IMR-90 (cell line): Measurements from ENCODE around the gene RAD52. TPM values are rescaled to one million over a fixed set of nuclear protein-coding genes. Genes with fewer than 3 reads are reported as not detected.

Experiments
- ATAC-seq: fragments of 200-7000 bp; cut with Tn5 transposase; 2 replicates; pipeline ENCODE4 v1.9.1; 2020; ENCODE audit warnings: low read depth, mild to moderate bottlenecking, moderate library complexity
- BruUV-seq: library from RNA; stranded (reverse); fragments of 400-500 nt; replicated peaks from 2 replicates; lab custom pipeline; 2021; lab: Mats Ljungman, UMichigan
- CTCF ChIA-PET: fragments of 300-600 bp; formaldehyde crosslinking; extraction: SDS; loops from one replicate; lab custom pipeline; 2021; ENCODE audit warnings: antibody characterized with exemption; lab: Yijun Ruan, JAX
- POLR2A ChIA-PET: fragments of 300-600 bp; sonication (Branson Sonifier 250); formaldehyde crosslinking; loops from one replicate; lab custom pipeline; 2022; ENCODE audit warnings: antibody characterized with exemption; ENCODE audit not compliant: unreplicated experiment; lab: Charles Lee
- DNase-seq: peaks from one replicate; pipeline ENCODE4 v3.0.0; 2013
- H2AFZ ChIP-seq: replicated peaks from 2 replicates; pipeline ENCODE3; 2013; ENCODE audit warnings: low read length, mild to moderate bottlenecking; ENCODE audit not compliant: poor library complexity
- H2AK5ac ChIP-seq: 2 replicates; pipeline ENCODE4 v1.6.1; 2013; ENCODE audit warnings: low read depth, low read length, inconsistent platforms
- H2AK9ac ChIP-seq: replicated peaks from 2 replicates; pipeline ENCODE3; 2013; ENCODE audit warnings: mild to moderate bottlenecking, low read depth, low read length, moderate library complexity; ENCODE audit not compliant: poor library complexity
- H2BK120ac ChIP-seq: 2 replicates; pipeline ENCODE4 v1.6.1; 2013; ENCODE audit warnings: low read depth, low read length, inconsistent platforms
- H2BK15ac ChIP-seq: 3 replicates; pipeline ENCODE4 v1.6.1; 2013; ENCODE audit warnings: low read depth, low read length, inconsistent platforms
- H2BK20ac ChIP-seq: 2 replicates; pipeline ENCODE4 v1.6.1; 2013; ENCODE audit warnings: low read depth, mild to moderate bottlenecking, inconsistent platforms, low read length, moderate library complexity
- H2BK5ac ChIP-seq: 2 replicates; pipeline ENCODE4 v1.6.1; 2013; ENCODE audit warnings: mild to moderate bottlenecking, low read depth, low read length, inconsistent platforms; ENCODE audit not compliant: poor library complexity, severe bottlenecking
- H3K14ac ChIP-seq: replicated peaks from 2 replicates; pipeline ENCODE4 v1.6.1; 2013; ENCODE audit warnings: low read depth, low read length, inconsistent platforms
- H3K18ac ChIP-seq: 2 replicates; pipeline ENCODE4 v1.6.1; 2013; ENCODE audit warnings: low read depth, low read length, control low read depth
- H3K23ac ChIP-seq: 2 replicates; pipeline ENCODE4 v1.6.1; 2013; ENCODE audit warnings: low read depth, low read length, inconsistent platforms
- H3K27ac ChIP-seq: 2 replicates; pipeline ENCODE4 v1.5.1; 2013; ENCODE audit warnings: mild to moderate bottlenecking, control low read depth, low read length; ENCODE audit not compliant: insufficient read depth
- H3K27me3 ChIP-seq: 2 replicates; pipeline ENCODE4 v1.6.1; 2013; ENCODE audit warnings: low read length; ENCODE audit not compliant: control insufficient read depth, insufficient read depth
- H3K36me3 ChIP-seq: 2 replicates; pipeline ENCODE4 v1.6.1; 2013; ENCODE audit warnings: low read length, mixed read lengths; ENCODE audit not compliant: control insufficient read depth, insufficient read depth
- H3K4ac ChIP-seq: 2 replicates; pipeline ENCODE4 v1.6.1; 2013; ENCODE audit warnings: low read depth, low read length, inconsistent platforms
- H3K4me1 ChIP-seq: 2 replicates; pipeline ENCODE4 v1.6.1; 2013; ENCODE audit warnings: low read length, mixed read lengths; ENCODE audit not compliant: control insufficient read depth, insufficient read depth
- H3K4me2 ChIP-seq: 2 replicates; pipeline ENCODE4 v1.6.1; 2013; ENCODE audit warnings: low read depth, mild to moderate bottlenecking, control low read depth, low read length, moderate library complexity
- H3K4me3 ChIP-seq: 2 replicates; pipeline ENCODE4 v1.5.1; 2013; ENCODE audit warnings: low read depth, mild to moderate bottlenecking, control low read depth, low read length, moderate library complexity; ENCODE audit not compliant: insufficient read depth
- H3K56ac ChIP-seq: 2 replicates; pipeline ENCODE4 v1.6.1; 2013; ENCODE audit warnings: low read length, inconsistent platforms; ENCODE audit not compliant: insufficient read depth; ENCODE audit errors: extremely low read depth
- H3K79me1 ChIP-seq, 2 experiments: 2 replicates each; pipeline ENCODE4 v1.6.1; 2013; ENCODE audit warnings: low read length in 2 of 2, inconsistent platforms in 1 of 2, low read depth in 1 of 2
- H3K9ac ChIP-seq: 2 replicates; pipeline ENCODE4 v1.6.1; 2013; ENCODE audit warnings: low read depth, low read length, control low read depth
- H3K9me1 ChIP-seq: 2 replicates; pipeline ENCODE4 v1.6.1; 2013; ENCODE audit warnings: low read length, inconsistent platforms; ENCODE audit not compliant: insufficient read depth
- H3K9me3 ChIP-seq: 2 replicates; pipeline ENCODE4 v1.6.1; 2013; ENCODE audit warnings: low read length; ENCODE audit not compliant: control insufficient read depth, insufficient read depth
- H4K20me1 ChIP-seq: 2 replicates; pipeline ENCODE4 v1.6.1; 2013; ENCODE audit warnings: low read length, inconsistent platforms; ENCODE audit not compliant: insufficient read depth
- H4K5ac ChIP-seq: 2 replicates; pipeline ENCODE4 v1.6.1; 2013; ENCODE audit warnings: mild to moderate bottlenecking, low read depth, low read length, control low read depth
- H4K8ac ChIP-seq, 2 experiments: 2 replicates each; pipeline ENCODE4 v1.6.1; 2013; ENCODE audit warnings: low read depth in 2 of 2, low read length in 2 of 2, control low read depth in 1 of 2, inconsistent platforms in 1 of 2
- H4K91ac ChIP-seq: 2 replicates; pipeline ENCODE4 v1.6.1; 2013; ENCODE audit warnings: low read depth, low read length, inconsistent platforms; ENCODE audit not compliant: insufficient read depth
- BHLHE40 ChIP-seq: fragments of 150-350 bp; IDR thresholded peaks from 2 replicates; pipeline ENCODE4 v1.6.1; 2016; ENCODE audit warnings: mild to moderate bottlenecking, low read depth, low read length
- CEBPB ChIP-seq: IDR thresholded peaks from 2 replicates; pipeline ENCODE4 v1.6.1; 2012; ENCODE audit warnings: low read depth, low read length, improper control_type of control experiment
- CHD1 ChIP-seq: IDR thresholded peaks from 2 replicates; pipeline ENCODE4 v1.6.1; 2012; ENCODE audit warnings: low read depth, low read length, improper control_type of control experiment
- FOS ChIP-seq: fragments of 150-350 bp; IDR thresholded peaks from 2 replicates; pipeline ENCODE4 v1.6.1; 2016; ENCODE audit warnings: low read depth, low read length
- MAFK ChIP-seq: IDR thresholded peaks from 2 replicates; pipeline ENCODE4 v1.6.1; 2012; ENCODE audit warnings: low read depth, low read length, improper control_type of control experiment
- MAZ ChIP-seq: IDR thresholded peaks from 2 replicates; pipeline ENCODE4 v1.6.1; 2012; ENCODE audit warnings: low read depth, mild to moderate bottlenecking, low read length, improper control_type of control experiment, moderate library complexity, borderline replicate concordance
- MXI1 ChIP-seq: IDR thresholded peaks from 2 replicates; pipeline ENCODE4 v1.6.1; 2012; ENCODE audit warnings: low read depth, mild to moderate bottlenecking, low read length, moderate library complexity, borderline replicate concordance
- NFE2L2 ChIP-seq: fragments of 150-350 bp; IDR thresholded peaks from 2 replicates; pipeline ENCODE4 v1.6.1; 2016; ENCODE audit warnings: low read depth, mild to moderate bottlenecking, low read length
- POLR2A ChIP-seq: IDR thresholded peaks from 2 replicates; pipeline ENCODE4 v1.6.1; 2012; ENCODE audit warnings: mild to moderate bottlenecking, low read depth, low read length
- RCOR1 ChIP-seq: IDR thresholded peaks from 2 replicates; pipeline ENCODE4 v1.6.1; 2012; ENCODE audit warnings: mild to moderate bottlenecking, low read length, improper control_type of control experiment; ENCODE audit not compliant: insufficient replicate concordance
- RFX5 ChIP-seq: IDR thresholded peaks from 2 replicates; pipeline ENCODE4 v1.8.0; 2012; ENCODE audit warnings: low read depth, mild to moderate bottlenecking, low read length, moderate library complexity
- SMC3 ChIP-seq: fragments of 150-350 bp; IDR thresholded peaks from 2 replicates; pipeline ENCODE4 v1.6.1; 2016; ENCODE audit warnings: low read depth, mild to moderate bottlenecking, antibody characterized with exemption, low read length, moderate library complexity
- USF2 ChIP-seq: fragments of 150-350 bp; IDR thresholded peaks from 2 replicates; pipeline ENCODE4 v1.6.1; 2017; ENCODE audit warnings: mild to moderate bottlenecking, antibody characterized with exemption, low read length, low read depth
- WGBS, 2 experiments: methylation state at CpG; one replicate each; pipeline versions ENCODE4 v1.1.5 to v1.1.7; 2013; ENCODE audit warnings: missing lambda C conversion rate in 2 of 2; ENCODE audit not compliant: insufficient read length in 1 of 2; ENCODE audit errors: extremely low coverage in 2 of 2; 5-methylcytosine and 5-hydroxymethylcytosine counted together
- dilution Hi-C: fragments of 300-500 bp; cut with HindIII; formaldehyde crosslinking; loops from one replicate; pipeline ENCODE4 v1.14.3; 2018; ENCODE audit warnings: low sequenced_read_pairs; ENCODE audit not compliant: unreplicated experiment
- in situ Hi-C: fragments of 300-500 bp; cut with MboI; formaldehyde crosslinking; loops from 3 replicates; pipeline ENCODE4 v1.14.3; 2019; ENCODE audit warnings: low sequenced_read_pairs, inconsistent platforms, mixed read lengths
- intact Hi-C: fragments of 100-400 bp; cut with micrococcal nuclease; formaldehyde crosslinking; loops from 2 replicates; pipeline ENCODE4 v1.10.0; 2022
- polyA plus RNA-seq, 3 experiments: library from polyadenylated mRNA; depleted of rRNA; stranded (reverse); fragments of >200 nt; gene quantifications; 2 replicates each; pipeline ENCODE4 v1.2.3, GENCODE V29; 2012; ENCODE audit warnings: low replicate concordance in 1 of 3
- total RNA-seq: library from RNA; depleted of rRNA; stranded (reverse); fragments of >200 nt; gene quantifications from 2 replicates; pipeline ENCODE4 v1.2.3, GENCODE V29; 2012
- TF ChIP-seq, protein P1 (sequence below): fragments of 150-350 bp; IDR thresholded peaks from 2 replicates; pipeline ENCODE4 v1.6.1; 2016; ENCODE audit warnings: low read depth, mild to moderate bottlenecking, low read length, moderate library complexity, borderline replicate concordance

The RAD52 gene
- total and polyA plus RNA-seq, 2 of the 4 experiments (the other 2 are of a cell fraction) = 10.7 to 11.3 TPM

DNA sequence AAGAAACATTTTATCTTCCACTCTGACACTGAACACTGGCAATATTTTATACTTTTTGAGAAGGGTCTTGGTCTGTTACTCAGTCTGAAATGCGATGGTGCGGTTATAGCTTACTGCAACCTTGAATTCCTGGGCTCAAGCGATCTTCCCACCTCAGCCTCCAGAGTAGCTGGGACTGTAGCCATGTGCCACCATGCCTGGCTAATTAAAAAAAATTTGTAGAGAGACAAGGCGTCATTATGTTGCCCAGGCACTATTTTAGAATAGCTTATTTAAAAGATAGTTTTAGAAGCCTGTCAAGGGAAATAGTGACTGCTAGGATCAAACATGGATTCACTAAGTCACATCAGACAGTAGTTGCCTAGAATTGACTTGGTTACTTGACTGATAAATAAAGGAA is 47.4 kb upstream of the RAD52 start:
- WGBS, 2 experiments = 73% methylated on average over 2 of the region's 4 CpGs; no CpG with 5 or more reads in 1 of the 2 experiments
- Histone ChIP-seq H3K9me1 (peaks cover 12% of the 10 kb centered on the region), H3K56ac (no peak overlapping the region), H2AFZ (no peak overlapping the region), H3K14ac (no peak overlapping the region), H4K20me1 (peaks cover 53% of the 10 kb centered on the region), H3K4me2 (no peak overlapping the region), H2BK15ac (no peak overlapping the region), H3K9ac (no peak overlapping the region), H3K79me1 (peaks cover 31 to 74% of the 10 kb centered on the region in 2 experiments), H2BK120ac (no peak overlapping the region), H2BK20ac (no peak overlapping the region), H3K4me3 (no peak overlapping the region), H4K5ac (no peak overlapping the region), H3K27me3 (no peaks in the 10 kb centered on the region), H4K8ac (no peak overlapping the region), H2AK9ac (no peak overlapping the region), H4K91ac (no peak overlapping the region), H3K9me3 (no peaks in the 10 kb centered on the region), H3K23ac (no peak overlapping the region), H3K4ac (no peak overlapping the region), H3K4me1 (peaks cover 3% of the 10 kb centered on the region; the same call in 1 of the 2 replicates), H3K27ac (no peak overlapping the region), H2BK5ac (no peak overlapping the region), H3K36me3 (peaks cover 4% of the 10 kb centered on the region), H2AK5ac (no peak overlapping the region), H3K18ac (no peak overlapping the region)
- no peak for DNase-seq
- TF ChIP-seq CEBPB (no peak), POLR2A (no peak), FOS (no peak), BHLHE40 (no peak), MAZ (no peak), MAFK (no peak), RCOR1 (no peak), CHD1 (no peak), MXI1 (no peak), SMC3 (no peak), NFE2L2 (no peak), RFX5 (no peak), USF2 (no peak)
- TF ChIP-seq, protein P1, sequence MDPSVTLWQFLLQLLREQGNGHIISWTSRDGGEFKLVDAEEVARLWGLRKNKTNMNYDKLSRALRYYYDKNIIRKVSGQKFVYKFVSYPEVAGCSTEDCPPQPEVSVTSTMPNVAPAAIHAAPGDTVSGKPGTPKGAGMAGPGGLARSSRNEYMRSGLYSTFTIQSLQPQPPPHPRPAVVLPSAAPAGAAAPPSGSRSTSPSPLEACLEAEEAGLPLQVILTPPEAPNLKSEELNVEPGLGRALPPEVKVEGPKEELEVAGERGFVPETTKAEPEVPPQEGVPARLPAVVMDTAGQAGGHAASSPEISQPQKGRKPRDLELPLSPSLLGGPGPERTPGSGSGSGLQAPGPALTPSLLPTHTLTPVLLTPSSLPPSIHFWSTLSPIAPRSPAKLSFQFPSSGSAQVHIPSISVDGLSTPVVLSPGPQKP = no peak
- in situ Hi-C loops (no loop called here), intact Hi-C loops (loop anchor here (10.0 kb wide), 1 partner anchor 588 kb away; no protein-coding TSS in a partner anchor), dilution Hi-C loops (no loop called here)
- POLR2A ChIA-PET = no interaction called here
- no peak for ATAC-seq
- no TSS peak for BruUV-seq
- CTCF ChIA-PET = interaction anchor here (0.5 kb wide), 1 partner anchor 722 kb away, joined by 6 read pairs; no protein-coding TSS in a partner anchor
